GM21360 (cell line): ENCODE measurements around the gene THEMIS.
"Not testable (repeated sequence)": the region's sequence is repeated elsewhere in the genome, so short reads cannot be mapped to it uniquely, and the experiment has no call there.

Source experiments
- ATAC-seq: cut with Tn5 transposase; IDR thresholded peaks from one replicate; pipeline ENCODE4 v1.9.1; 2021; ENCODE audit warnings: mild to moderate bottlenecking, moderate library complexity; ENCODE audit not compliant: unreplicated experiment

Gene THEMIS

DNA sequence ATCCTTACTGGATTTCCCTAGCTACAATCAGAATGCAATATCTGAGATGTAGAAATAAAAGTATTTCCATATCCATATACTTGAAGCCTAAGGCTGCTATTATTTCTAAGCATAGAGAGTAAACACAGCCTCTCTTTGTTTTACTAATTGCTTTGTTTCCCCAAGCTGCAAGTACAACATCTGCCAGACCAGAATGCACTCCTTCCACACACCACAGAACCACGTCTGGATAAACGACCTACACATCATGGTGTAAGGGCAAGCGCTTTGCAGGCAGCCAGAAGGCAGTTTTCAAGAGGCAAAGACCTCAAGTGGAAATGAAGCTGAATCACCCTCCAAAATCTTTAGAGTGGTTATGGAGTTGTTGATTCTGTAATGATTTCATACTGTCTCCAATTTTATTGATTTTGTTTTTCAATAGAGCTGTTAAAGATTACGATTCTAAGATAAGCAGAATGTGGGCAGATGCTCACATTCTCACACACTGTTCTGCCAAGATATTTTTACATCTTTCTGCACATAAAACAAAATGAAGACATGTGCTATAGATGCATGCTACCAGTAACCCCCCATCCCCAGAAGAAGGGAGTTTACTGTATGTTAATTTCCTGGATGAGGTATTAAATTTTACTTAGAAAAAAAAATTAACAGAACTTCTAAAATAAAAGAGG lies 88.8 kb downstream of the THEMIS start:
- no peak for ATAC-seq

DNA sequence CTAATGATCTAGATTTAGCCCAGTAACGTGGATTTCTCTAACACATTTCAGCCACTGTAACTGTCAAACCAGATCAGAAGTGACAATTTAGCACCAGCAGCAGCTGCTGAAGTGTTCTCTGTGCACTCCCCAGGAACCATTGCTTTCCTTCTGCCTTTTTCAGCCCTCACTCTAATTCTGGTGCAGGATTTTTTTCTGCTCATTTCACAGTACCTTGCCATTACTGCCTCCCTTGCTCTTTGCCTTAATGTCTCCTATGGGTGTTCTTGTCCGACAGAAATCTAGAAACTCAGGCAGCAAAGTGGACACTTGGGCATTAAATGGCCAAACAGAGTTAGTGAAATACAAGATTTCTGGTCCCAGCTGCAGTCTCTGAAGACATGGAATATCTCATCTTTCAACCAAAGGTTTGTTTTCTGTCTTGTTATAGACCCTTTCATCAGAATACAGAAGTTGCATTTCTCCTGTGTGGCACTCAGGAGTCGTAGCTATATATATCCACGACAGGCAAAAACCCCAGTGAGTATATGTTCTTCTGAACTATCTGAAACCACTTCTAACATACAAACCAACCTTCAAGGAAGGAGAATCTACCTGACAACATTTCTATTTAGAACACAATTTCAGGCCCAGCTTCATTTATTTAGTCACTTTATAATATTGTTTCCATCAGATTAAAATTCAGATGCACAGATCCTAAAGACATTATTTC lies 92.9 kb downstream of the THEMIS start:
- no peak for ATAC-seq

DNA sequence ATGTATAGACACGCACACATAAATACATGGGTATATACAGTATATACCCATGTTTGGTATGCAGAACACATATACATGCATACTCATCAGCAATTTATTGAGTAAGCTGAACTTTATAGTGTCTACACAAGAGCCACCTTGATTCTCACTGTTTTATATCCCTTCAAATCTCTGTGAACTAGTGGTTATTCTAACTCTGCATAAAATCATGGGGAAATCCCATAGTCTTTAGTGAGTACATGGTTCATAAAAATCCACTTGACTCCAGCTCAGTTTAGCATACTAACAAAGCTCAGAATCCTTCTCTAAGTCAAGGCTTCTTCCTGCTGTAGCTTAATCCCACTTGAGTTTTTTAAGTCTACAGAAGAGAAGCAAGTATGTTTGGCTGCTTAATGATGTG lies 104.1 kb downstream of the THEMIS start:
- no peak for ATAC-seq

DNA sequence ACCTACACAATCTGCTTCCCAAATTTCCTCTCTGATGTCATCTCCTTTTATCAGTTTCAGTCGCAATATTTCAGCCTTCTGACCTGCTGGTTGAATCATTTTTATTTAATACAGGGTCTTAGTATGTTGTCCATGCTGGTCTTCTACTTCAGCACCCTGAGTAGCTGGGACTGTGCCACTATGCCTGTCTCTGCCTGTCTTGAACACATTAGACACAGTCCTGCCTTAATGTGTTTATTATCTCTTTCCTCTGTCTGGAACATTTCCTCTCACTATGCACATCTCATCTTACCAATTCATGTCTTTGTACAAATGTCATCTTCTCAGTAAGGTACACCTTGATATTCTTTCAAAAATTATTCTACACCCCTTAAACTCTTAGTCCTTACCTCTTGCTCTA lies 106.5 kb downstream of the THEMIS start:
- no peak for ATAC-seq

DNA sequence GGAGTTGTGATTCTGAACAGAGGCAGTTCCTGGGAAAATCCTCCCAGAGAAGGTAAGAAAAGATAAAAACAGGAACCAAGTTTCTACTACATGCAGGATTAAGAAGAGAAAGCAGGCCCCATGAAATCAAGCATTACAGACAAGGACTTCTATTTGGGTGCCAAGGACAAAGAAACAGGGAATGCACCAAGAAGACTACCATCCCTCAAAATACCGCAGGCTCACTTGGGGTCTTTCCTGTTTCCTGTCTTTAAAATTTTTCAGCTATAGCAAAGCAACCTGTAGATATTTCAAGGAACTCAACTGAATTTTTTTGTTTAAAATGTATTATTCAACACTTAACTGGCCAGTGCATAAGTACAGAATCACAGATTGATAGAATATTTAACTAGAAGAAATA lies 107.5 kb downstream of the THEMIS start:
- ATAC-seq: no peak

DNA sequence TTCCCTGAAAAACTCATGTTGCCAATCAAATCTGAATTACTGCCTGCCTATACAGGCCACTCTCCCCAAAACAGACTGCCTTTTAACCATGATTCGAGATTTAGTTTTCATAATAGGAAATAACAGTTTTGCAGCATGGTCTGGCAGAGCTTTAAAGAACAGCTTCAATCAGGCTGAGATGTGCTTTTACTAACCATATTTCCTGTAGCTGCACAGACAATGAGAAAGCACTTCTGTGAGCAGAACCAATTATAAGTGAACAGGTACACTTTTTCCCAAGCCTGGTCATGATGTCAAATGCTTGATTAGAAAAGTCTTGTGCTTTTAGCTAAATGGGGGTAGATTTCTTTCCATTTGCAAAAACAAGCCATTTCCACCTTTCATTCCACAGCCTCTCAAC lies 108.2 kb downstream of the THEMIS start:
- ATAC-seq: no peak

DNA sequence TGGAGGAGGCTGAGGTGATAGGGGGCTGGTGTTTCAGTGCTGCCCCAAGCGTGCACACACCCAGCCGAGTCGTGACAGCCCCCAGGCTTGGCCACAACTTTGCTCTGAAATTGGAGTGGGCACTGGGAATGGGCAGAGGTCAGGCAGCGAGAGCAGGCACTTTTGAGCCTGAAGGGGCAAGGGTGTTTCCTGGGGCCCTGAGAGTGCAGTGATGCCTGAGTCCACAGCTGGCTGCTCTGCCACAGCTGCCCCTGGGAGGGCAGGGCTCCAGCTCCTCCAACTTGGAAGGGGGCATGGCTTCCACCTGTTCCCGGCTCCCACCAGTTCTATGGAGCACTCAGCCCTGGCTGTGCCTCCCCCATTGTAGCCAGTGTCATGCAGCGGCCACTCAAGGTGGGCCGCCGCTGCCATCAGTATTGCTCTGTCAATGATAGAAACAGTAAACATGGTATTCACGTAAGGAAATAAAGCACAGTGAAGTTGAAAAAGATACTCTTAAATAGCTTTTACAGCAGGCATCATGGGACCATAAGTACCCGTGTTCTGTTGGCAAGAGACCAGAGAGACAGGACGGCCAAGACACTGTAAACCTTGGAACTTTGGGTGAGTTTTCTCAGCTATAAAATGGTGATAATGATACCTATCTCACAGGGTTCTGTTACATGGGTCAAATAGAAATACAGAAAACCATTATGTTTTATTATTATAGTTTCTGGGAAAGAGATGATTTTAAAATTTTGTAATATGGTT lies 108.9 kb downstream of the THEMIS start:
- no peak for ATAC-seq

DNA sequence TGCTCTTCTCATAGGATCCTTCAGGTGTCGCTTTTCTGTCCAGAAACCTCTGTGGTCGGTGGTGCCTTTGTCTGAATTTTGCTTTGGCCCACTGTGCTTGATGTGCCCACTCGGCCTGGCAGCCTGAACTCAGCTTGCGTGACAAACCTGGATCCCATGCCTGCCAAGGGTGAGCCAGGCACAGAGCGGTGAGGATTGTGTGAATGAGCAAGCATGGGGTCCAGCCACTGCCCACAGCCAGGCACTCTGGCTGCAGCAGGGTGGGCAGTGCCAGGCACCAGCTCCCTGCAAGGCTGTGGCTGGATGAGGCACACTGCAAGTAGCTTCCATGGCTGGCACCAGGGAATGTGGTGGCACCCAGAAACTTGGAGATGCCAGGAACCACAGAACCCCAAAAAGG lies 110.3 kb downstream of the THEMIS start:
- no peak for ATAC-seq

DNA sequence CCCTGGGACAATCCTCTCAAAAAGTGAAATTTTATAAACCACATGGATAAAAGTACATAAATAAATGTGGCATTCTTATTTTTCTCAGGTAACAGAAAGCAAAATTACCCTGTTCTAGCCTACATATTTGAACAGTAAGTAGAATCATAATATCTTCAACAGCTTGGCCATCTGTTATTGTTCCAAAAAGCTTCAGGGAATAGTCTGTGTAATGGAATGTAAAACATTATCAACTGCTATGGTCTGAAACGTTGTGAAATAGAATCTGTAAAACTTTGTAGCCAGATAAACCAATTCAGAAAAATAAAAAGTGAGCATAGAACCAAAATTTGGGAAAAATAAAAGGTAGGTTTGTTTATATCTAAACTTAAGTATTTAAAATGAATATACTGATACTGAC lies 114.7 kb downstream of the THEMIS start:
- ATAC-seq: no peak

DNA sequence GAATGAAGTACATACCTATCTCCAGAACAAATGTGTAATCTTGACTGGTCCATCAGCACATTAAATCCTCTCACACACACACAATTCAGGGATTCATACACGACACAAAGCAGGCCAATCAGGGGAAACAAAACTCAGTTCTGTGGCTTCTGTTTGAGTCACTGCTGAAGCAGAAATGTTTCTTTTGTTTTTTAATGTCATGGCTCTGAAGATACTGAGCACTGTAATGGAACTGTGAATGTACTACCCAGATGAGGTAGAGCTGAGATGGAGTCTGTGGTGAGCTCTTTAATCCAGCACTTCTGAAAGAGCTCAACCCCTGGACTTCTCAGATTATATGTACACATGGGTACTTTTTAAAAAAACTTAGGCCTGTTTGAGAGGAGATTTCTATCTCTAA lies 116.4 kb downstream of the THEMIS start:
- no peak for ATAC-seq

DNA sequence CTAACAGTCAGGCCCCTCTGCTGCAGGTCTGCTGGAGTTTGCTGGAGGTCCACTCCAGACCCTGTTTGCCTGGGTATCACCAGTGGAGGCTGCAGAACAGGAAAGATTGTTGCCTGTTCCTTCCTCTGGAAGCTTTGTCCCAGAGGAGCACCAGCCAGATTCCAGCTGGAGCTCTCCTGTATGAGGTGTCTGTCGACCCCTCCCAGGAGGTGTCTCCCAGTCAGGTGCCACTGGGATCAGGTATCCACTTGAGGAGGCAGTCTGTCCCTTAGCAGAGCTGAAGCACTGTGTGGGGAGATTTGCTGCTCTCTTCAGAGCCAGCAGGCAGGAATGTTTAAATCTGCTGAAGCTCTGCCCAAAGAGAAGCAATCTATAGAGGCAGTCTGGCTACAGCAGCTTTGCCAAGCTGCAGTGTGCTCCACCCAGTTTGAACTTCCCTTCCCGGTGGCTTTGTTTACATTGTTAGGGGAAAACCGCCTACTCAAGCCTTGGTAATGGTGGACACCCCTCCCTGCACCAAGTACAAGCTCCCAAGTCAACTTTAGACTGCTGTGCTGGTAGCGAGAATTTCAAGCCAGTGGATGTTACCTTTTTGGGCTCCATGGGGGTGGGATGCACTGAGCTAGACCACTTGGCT lies 119.1 kb downstream of the THEMIS start:
- not testable (repeated sequence) for ATAC-seq

DNA sequence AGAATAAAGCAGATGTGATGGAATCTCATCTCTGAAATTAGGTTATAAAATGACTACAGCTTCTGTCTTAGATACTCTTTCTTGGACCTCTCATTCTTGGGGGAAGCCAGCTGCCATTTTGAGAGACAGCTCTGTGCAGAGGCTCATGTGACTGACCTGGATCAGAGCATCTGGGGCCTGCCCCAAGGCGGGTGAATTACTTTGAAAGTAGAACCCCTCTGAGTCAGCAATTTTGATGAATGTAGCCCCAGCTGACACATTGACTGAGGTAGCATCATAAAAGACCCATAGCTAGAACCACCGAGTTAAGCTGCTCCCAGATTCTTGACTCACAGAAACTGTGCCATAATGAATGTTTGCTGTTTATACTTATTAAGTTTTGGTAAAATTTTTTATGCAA lies 124.5 kb downstream of the THEMIS start:
- no peak for ATAC-seq

DNA sequence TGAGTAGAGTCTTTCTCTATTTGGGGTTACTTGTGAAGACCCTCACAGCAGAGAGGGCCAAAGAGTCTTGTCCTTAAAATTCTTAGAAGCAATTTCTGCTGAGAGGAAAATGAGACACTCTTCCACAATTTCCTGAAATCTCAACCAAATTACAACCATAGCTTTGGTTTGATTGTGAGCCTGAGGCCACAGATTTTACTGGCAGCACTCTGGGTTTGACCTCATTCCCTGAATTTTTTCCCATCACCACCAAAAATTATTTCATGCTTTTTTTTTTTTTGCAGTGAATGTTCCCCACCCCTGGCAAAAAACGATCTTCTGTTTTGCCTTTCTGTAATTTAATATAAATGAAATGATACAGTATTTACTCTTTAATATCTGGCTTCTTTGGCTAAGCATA lies 125.5 kb downstream of the THEMIS start:
- no peak for ATAC-seq

DNA sequence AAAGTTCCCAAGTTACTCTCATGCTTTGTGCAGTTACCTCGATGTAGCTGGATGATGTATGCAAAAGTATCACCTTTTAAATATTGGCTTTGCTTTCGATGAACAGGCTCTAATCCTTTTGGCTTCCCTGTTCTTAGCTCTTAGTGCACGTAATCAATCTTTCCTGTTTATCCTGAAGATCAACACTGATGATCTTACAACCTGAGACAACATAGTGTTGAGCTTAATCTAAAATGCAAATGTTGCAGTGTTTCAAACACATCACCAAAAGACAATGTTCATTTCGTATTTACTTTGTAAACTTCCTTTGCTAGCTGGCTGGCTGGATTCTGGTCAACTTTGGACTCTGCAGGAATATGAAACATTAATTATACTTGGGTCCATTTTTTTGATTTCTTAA lies 132.1 kb downstream of the THEMIS start:
- ATAC-seq: no peak

DNA sequence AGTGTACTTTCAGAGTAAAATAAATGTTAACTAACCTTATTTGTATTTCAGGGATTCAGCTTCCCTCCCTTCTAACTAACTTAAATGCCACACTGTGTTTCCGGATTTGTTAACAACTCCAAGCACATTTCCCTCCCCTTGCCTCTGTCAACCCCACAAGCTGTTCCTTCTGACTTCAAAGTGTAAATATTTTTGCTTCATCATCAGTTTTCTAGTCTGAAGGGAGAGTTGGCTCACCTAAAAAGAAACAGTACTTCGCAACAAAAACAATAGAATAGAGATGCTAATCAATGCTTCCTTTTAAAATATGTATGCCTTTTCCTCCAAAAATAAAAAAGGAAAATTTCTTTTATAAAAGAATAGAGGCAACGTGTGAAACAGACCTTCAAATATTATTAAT lies 132.6 kb downstream of the THEMIS start:
- ATAC-seq: no peak

DNA sequence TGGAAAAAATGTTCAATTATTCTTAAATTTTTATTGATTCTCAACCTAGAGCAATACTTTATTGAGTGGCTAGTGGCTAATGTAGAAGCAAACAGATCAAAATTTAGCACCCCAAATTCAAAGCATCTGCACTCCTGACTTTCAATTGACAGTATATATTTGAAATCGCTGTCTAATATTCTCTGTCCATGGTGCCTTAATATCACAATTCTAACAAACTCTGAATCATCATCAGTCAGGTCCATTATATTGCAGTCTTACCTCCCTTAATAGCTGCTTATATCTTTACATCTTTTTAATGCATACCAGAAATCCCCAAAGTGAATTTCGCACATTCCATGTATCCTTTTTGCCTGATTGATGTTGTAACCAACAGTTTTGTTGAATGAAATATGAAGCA lies 134.9 kb downstream of the THEMIS start:
- no peak for ATAC-seq

DNA sequence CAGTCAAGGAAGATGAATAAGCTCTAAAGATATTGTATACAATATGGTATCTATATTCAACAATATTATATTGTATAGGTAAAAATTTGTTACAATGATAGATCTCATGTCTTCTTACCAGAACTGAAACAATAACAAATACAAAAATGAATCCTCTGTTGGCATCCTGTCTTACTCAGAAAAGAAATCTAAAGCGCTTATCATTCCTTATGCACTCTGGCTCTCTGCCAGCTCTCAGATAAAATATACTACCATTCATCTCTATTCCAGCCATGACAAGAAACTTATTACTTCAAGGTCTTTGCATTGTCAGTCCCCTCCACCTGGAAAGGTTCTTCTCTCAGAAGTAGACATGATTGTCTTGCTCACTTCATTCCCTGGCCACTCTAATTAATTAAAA lies 138.6 kb downstream of the THEMIS start:
- no peak for ATAC-seq

DNA sequence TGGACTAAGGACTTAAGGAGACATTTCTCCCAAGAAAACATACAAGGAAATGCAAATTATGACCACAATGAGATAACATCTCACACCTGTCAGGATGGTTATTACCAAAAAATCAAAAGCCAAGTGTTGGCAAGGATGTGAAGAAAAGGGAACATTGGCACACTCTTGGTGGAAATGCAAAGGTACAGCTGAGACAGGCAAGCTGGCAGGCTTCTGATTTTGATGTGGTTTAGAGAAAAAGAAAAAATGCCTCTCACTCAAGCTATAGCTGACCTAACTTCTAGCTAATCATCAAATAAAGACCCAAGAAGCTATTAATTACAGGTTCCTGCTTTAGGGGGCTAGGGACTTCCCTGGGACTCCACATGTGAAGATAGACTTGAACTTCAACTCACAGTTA lies 139.8 kb downstream of the THEMIS start:
- no peak for ATAC-seq

DNA sequence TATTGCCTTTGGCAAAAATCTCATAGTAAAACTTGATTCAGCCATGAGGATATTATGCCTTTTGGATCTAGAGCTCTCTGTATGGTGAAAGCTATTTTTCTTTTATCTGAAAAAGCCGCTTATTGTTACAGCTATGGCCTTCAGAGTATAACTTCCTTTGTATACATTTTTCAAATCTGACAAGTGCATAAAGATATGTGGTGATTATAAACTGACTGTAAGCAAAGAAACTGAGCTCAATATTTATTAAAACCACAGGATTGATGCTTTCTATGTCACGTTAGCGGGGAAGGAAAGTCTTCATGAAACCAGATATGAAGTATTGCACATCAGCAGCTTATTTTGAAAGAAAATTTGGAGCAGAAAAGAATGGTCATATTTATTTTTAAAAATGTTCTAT lies 151.8 kb downstream of the THEMIS start:
- ATAC-seq: no peak

DNA sequence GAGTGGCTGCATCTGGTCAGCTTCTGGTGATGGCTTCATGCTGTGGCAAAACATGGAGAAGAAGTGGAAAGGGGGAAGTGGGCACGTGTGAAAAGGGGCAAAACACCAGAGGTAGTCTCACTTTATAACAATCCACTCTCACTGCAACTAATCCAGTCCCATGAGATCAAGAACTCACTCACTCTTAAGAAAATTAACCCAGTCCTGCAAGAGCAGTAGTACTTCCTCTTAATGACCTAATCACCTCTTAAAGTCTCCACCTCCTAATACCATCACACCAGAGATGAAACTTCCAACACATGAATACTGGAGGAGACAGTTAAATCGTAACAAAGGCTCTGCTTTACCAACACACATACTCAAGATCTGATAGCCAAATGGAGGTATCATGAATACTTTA lies 152.6 kb downstream of the THEMIS start:
- ATAC-seq: no peak

DNA sequence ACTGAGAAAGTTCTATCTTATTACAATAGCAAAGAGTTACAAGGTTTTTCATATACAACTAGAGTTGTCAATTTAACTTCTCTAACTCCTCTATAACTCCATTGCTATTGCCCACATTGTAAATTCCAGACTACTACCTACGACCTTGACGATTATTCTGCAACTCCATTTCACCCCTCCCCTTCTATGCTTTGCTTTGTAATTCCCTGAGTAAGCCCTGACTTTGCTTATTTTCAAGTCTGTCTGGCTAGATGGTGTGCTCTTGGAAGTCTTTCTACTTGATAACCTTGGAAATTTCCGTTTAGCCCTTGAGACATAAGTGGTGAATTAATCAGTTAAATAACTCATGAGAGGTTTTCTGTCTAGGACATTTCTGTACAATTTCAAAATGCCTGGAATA lies 162.4 kb downstream of the THEMIS start:
- no peak for ATAC-seq

DNA sequence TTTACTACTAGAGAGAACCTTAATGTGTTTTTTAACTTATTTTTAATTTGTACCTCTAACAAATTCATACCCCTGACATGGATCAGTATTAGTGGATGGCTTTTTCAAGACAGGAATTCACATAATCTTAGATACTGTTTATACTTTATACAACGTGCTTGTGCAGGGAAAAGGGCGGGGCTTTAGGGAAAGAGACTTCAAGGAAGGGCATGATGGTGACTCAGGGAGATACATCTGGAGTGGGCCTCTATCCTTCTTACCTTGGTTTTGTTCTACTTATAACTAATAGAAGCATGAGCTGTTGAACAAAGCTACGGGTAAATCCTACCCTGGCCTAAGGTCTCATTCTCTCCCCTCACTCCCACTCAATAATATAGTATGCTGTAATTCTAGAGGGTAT lies 163.1 kb downstream of the THEMIS start:
- no peak for ATAC-seq
